HPDE6-E6E7 (cell line): Measurements from ENCODE around the gene SHCBP1.
"Not testable (repeated sequence)": the region's sequence is repeated elsewhere in the genome, so short reads cannot be mapped to it uniquely, and the experiment has no call there.

Experiments
- DNase-seq: peaks from one replicate; pipeline ENCODE4 v3.0.0; 2011; ENCODE audit warnings: missing footprints; ENCODE audit errors: extremely low spot score

Gene SHCBP1, protein sequence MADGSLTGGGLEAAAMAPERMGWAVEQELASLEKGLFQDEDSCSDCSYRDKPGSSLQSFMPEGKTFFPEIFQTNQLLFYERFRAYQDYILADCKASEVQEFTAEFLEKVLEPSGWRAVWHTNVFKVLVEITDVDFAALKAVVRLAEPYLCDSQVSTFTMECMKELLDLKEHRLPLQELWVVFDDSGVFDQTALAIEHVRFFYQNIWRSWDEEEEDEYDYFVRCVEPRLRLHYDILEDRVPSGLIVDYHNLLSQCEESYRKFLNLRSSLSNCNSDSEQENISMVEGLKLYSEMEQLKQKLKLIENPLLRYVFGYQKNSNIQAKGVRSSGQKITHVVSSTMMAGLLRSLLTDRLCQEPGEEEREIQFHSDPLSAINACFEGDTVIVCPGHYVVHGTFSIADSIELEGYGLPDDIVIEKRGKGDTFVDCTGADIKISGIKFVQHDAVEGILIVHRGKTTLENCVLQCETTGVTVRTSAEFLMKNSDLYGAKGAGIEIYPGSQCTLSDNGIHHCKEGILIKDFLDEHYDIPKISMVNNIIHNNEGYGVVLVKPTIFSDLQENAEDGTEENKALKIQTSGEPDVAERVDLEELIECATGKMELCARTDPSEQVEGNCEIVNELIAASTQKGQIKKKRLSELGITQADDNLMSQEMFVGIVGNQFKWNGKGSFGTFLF

GRCh38 chr16:46621006-46621933 is at the start of gene SHCBP1:
Gene SHCBP1, minus strand, starts transcription at chr16:46621379. Its CDS starts 20 bp downstream, at chr16:46621359.
- DNase-seq: peak; percentile 97

- no peak for DNase-seq
Observed at GRCh38 chr16:46662123-46662522, 40.9 kb upstream of the SHCBP1 start.

DNA sequence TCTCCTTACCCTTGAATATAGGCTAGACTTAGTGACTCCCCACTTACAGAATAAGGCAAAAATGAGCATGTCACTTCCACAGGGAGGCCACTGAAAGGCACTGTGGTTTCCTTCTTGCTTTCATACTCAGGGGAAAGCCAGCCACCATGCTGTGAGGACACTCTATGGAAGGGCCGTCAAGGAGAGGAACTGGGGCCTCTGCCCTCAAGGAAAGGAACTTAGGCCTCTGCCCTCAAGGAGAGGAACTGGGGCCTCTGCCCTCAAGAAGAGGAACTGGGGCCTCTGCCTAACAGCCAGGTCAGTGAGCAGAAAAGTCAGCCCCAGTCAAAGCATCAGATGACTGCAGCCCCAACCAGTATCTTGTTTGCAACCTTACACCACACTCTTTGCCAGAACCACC is 37.7 kb upstream of the SHCBP1 start:
- no peak for DNase-seq

DNA sequence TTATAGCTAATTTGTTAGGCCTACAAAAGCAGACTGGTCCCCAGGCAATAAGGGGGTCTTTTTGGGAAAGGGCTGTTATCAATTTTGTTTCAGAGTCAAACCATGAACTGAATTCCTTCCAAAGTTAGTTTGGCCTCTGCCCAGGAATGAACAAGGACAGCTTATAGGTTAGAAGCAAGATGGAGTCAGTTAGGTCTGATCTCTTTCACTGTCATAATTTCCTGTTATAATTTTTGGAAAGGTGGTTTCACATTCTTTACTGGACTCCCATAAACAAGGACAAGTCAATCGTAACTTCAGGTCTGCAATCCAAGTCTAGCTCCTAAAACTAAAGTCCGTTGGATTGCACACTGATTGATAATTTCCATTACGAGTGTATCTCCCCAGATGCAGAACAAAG is 30.1 kb upstream of the SHCBP1 start:
- DNase-seq: no peak

GRCh38 chr16:46650254-46650623 is 29.1 kb upstream of the SHCBP1 start:
- DNase-seq: no peak

- no peak for DNase-seq
Observed at GRCh38 chr16:46649588-46650253, 28.5 kb upstream of the SHCBP1 start.

DNA sequence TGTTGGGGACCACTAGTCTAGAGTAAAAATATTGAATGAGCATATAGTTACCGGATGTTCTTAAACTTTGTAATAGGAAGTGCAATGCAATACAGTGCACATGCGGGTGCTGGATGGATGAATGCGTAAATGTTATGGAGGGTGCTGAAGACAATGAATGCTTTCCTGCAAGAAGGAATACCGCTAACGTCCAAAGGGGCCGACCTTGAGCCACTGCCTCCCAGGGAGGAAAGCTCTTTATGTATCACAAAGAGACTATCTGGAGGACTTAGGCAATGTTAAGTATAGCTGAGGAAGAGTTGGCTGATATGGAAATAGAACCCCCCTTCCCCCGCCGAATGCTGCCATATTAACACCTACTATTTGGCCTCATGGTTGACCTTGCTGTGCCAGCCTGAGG is 27.5 kb upstream of the SHCBP1 start:
- DNase-seq: no peak

DNA sequence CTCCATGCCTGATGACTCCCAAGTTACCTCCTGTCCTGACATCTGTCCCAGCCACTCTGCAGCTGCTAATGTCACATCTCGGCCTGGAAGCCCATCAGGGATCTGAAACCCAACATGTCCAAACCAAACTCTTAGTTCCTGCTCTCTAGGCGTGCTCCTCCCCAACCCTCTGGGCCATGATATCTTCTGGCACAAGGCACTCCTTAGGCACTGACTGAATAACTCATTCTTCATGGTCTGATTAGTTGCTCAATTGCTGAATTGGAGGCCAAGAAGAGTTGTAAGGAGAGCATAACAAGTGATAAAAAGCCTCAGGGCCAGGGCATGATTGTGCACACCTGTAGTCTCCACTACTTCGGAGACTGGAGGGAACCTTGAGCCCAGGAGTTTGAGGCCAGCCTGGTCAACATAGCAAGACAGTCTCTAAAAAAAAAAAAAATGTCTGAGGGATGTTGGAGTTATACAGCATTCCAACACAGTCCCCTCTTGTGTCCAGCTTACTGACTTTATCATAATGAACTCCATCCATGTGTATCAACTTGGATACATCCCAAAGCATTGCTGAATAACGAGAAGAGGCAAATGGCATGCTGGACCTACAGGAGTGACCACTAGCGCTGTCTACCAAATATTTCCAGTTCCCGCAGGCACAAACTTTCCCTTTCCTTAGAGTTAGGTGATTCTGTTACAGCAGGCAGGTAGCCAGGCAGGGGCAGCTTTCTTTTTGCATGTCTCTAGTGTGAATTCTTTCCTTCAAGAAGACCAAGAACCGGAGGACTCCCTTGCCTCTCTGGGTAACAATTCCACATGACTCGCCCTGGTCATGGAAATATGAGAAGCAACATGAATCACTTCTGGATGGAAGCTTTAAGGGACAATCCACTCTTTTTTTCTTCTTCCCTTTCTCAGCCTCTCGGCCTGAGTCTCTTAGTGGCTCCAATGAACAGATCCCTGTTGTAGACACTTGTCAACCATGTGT is 18.1 kb upstream of the SHCBP1 start:
- no peak for DNase-seq

- DNase-seq: no peak
Observed at GRCh38 chr16:46632778-46633733, 11.9 kb upstream of the SHCBP1 start.

- DNase-seq: peak; percentile 40
Observed at GRCh38 chr16:46629331-46630219, 8.4 kb upstream of the SHCBP1 start.

- DNase-seq: no peak
Observed at GRCh38 chr16:46627746-46628145, 6.6 kb upstream of the SHCBP1 start.

GRCh38 chr16:46626681-46627080 is 5.5 kb upstream of the SHCBP1 start:
- DNase-seq: not testable (repeated sequence)

DNA sequence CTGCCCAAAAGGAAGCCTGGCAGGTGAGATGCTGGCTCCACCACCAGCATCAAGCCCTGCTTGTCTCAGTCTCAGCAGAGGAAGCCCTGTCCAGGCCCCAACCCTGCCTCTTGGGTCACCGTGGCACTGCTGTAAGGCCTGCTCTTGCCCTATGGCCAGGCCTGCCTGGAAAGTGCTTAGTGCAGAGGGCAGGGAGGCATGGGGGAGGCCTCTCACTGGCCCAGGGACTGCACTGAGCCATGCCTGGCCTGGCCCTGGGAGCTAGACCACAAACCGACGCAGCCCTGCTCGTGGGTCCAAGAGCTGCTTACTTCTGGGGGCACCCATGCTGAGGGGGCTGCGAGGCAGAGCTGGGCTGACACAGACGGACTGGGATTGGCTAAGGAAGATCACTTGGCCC is 3.7 kb upstream of the SHCBP1 start:
- not testable (repeated sequence) for DNase-seq

DNA sequence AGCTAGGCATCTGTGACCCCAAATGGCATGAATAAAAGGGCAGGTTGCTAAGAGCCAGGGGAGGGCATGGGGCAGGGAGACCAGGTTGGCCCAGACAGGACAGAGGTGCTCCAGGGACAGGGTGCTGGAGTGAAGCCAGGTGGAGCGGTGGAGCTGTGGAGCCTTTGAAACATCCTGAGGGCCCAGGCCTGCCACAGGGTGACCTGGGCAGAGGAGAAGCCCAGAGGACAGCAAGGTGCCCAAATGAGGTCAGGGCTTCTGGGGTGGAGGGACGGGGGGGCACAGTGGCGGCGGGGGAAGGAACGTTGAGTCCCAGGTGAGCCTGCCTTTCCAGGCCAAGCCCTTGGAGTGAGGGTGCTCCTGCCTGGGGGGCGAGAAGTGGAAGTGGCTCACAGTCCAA is 2.5 kb upstream of the SHCBP1 start:
- DNase-seq: not testable (repeated sequence)

GRCh38 chr16:46623246-46623645 is 2.1 kb upstream of the SHCBP1 start:
- DNase-seq: not testable (repeated sequence)

DNA sequence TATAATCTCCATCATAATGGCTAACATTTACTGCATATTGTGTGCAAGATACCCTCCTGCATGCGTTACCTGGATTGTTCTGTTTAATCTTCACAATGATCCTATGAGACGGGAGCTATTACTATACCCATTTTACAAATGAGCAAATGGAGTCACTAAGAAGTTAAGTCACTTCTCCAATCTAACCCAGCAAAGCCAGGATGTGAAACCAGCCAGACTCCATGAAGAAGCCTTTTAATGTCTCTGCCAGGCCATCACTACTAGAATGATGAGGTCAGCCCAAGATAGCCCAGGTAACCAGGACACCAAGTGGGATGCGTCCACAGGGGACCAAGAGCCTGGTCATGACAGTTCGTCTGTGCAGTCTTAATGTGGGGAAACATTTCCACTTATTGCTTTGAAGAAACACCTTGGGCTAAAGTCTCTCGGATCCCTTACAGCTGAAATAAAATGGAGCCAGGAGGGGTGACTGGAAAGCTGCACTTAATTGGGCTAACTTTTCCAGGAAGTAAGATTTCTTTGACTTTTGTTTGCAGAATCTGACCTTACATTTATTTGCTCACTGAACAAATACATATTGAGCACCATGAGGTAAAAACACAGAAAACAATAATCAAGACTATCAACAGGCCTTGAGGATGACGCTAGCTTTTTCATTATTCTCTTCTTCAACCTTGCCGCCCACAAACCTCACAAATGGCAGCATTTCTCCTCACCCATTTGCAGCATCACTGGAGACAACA is 926 bp upstream of the SHCBP1 start:
- no peak for DNase-seq

GRCh38 chr16:46620266-46621005 is 743 bp downstream of the SHCBP1 start:
- no peak for DNase-seq
